RWPE2 (cell line): ENCODE data around the gene TMEM213.

Source experiments
- ATAC-seq: fragments of 200-7000 bp; cut with Tn5 transposase; 3 replicates; pipeline ENCODE4 v1.9.1; 2021; ENCODE audit warnings: low read depth
- DNase-seq: peaks from one replicate; pipeline ENCODE4 v3.0.0-alpha.2; 2020; ENCODE audit warnings: low spot score
- H3K27ac ChIP-seq: fragments of 450-650 bp; 2 replicates; pipeline ENCODE4 v1.5.1; 2017; ENCODE audit warnings: mild to moderate bottlenecking; ENCODE audit not compliant: poor library complexity, severe bottlenecking
- H3K27me3 ChIP-seq: fragments of 250-450 bp; sonication (Bioruptor Pico); 2 replicates; pipeline ENCODE4 v1.5.1; 2021; ENCODE audit warnings: mild to moderate bottlenecking, moderate library complexity; ENCODE audit not compliant: insufficient read depth, poor library complexity, severe bottlenecking
- H3K36me3 ChIP-seq: fragments of 250-450 bp; sonication (Bioruptor Pico); 2 replicates; pipeline ENCODE4 v1.5.1; 2020; ENCODE audit warnings: low read depth, mild to moderate bottlenecking, moderate library complexity
- H3K4me1 ChIP-seq: fragments of 250-450 bp; sonication (Bioruptor Pico); 2 replicates; pipeline ENCODE4 v1.5.1; 2021; ENCODE audit warnings: mild to moderate bottlenecking, moderate library complexity; ENCODE audit not compliant: insufficient read depth, poor library complexity, severe bottlenecking
- H3K4me3 ChIP-seq: fragments of 250-450 bp; sonication (Bioruptor Pico); 2 replicates; pipeline ENCODE4 v1.5.1; 2021; ENCODE audit warnings: mild to moderate bottlenecking, moderate library complexity; ENCODE audit not compliant: severe bottlenecking
- H3K9me3 ChIP-seq: fragments of 250-450 bp; sonication (Bioruptor Pico); 2 replicates; pipeline ENCODE4 v1.5.1; 2021; ENCODE audit warnings: mild to moderate bottlenecking, moderate library complexity; ENCODE audit not compliant: severe bottlenecking
- CTCF ChIP-seq: fragments of 450-650 bp; IDR thresholded peaks from one replicate; pipeline ENCODE4 v1.5.1; 2017; ENCODE audit warnings: mild to moderate bottlenecking, moderate library complexity; ENCODE audit not compliant: poor library complexity, severe bottlenecking

The TMEM213 gene

GRCh38 chr7:138885383-138886147 is 87.8 kb downstream of the TMEM213 start:
- Histone ChIP-seq H3K4me1 (no peaks in the 10 kb centered on the region), H3K27ac (no peak overlapping the region), H3K36me3 (no peaks in the 10 kb centered on the region), H3K4me3 (no peak overlapping the region), H3K9me3 (no peaks in the 10 kb centered on the region), H3K27me3 (no peaks in the 10 kb centered on the region)
- no peak for TF ChIP-seq CTCF
- DNase-seq (no peak), ATAC-seq (no peak)

GRCh38 chr7:138886501-138886917 is 88.7 kb downstream of the TMEM213 start:
- ATAC-seq = peak; percentile 45
- H3K4me3 ChIP-seq = no peak overlapping the region

GRCh38 chr7:138887085-138887710 is 89.4 kb downstream of the TMEM213 start:
- Histone ChIP-seq H3K27ac (no peak overlapping the region), H3K4me1 (no peaks in the 10 kb centered on the region), H3K27me3 (no peaks in the 10 kb centered on the region), H3K36me3 (no peaks in the 10 kb centered on the region), H3K4me3 (no peak overlapping the region), H3K9me3 (no peaks in the 10 kb centered on the region)
- ATAC-seq = no peak
- DNase-seq = no peak
- no peak for TF ChIP-seq CTCF

More at GRCh38 chr7:138886501-138886917, 88.7 kb downstream of the TMEM213 start:
- Histone ChIP-seq H3K27ac (no peak overlapping the region), H3K36me3 (no peaks in the 10 kb centered on the region), H3K4me1 (no peaks in the 10 kb centered on the region), H3K27me3 (no peaks in the 10 kb centered on the region), H3K9me3 (no peaks in the 10 kb centered on the region)
- peak; percentile 82 for TF ChIP-seq CTCF
- no peak for DNase-seq
